Endothelial cell (in vitro differentiated cells): Measurements from ENCODE around the gene LYSMD3. TPM values are rescaled to one million over a fixed set of nuclear protein-coding genes. Genes with fewer than 3 reads are reported as not detected.

ENCODE experiments used
- DNase-seq: peaks from one replicate; pipeline ENCODE4 v3.0.0; 2021; ENCODE audit warnings: low spot score
- H3K27ac Mint-ChIP-seq: one replicate; pipeline ENCODE4 v1.8.0; 2021; ENCODE audit warnings: mixed read lengths, inconsistent platforms; ENCODE audit not compliant: unreplicated experiment
- H3K27me3 Mint-ChIP-seq: one replicate; pipeline ENCODE4 v1.8.0; 2021; ENCODE audit warnings: mild to moderate bottlenecking, moderate library complexity, mixed read lengths, inconsistent platforms; ENCODE audit not compliant: unreplicated experiment
- H3K36me3 Mint-ChIP-seq: one replicate; pipeline ENCODE4 v1.8.0; 2021; ENCODE audit warnings: mild to moderate bottlenecking, low read depth, mixed read lengths, inconsistent platforms; ENCODE audit not compliant: unreplicated experiment
- H3K4me1 Mint-ChIP-seq: one replicate; pipeline ENCODE4 v1.8.0; 2021; ENCODE audit warnings: mild to moderate bottlenecking, mixed read lengths, inconsistent platforms; ENCODE audit not compliant: unreplicated experiment
- H3K4me3 Mint-ChIP-seq: one replicate; pipeline ENCODE4 v1.8.0; 2021; ENCODE audit warnings: mild to moderate bottlenecking, mixed read lengths, inconsistent platforms; ENCODE audit not compliant: unreplicated experiment
- H3K9me3 Mint-ChIP-seq: one replicate; pipeline ENCODE4 v1.8.0; 2021; ENCODE audit warnings: mixed read lengths, inconsistent platforms; ENCODE audit not compliant: unreplicated experiment
- total RNA-seq: library from RNA; stranded (reverse); fragmentation: NEBNext Ultra II Directional; extraction: Animal tissue kit (Norgen Biotek cat#: 25700); gene quantifications from one replicate; pipeline ENCODE4 v1.2.1, GENCODE V29; 2021; ENCODE audit not compliant: unreplicated experiment
- TF ChIP-seq, protein P1 (sequence below): fragments of 200-600 bp; sonication (generic); IDR thresholded peaks from one replicate; pipeline ENCODE4 v1.5.0; 2021; ENCODE audit warnings: antibody characterized with exemption; ENCODE audit not compliant: unreplicated experiment

The LYSMD3 gene
- total RNA-seq, 1 donor from 2014 or later: 15.6 TPM

DNA sequence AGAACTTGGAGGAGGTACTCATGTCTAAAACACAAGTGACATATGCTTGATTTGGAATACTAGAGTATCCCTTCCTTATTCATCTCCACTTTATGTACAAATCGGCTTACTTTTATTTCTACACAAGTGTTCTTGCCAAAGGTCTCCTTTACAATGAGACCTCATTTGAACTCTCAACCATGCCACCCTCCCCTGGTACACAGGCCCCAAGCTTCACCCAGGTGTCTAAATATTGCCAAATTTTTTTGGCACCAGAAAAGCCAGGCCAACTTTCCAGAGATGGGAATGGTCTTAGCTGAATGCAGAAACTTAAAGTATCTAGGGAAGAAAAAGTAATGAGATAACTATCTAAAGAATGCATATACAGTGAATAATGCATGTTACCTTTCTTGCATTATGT, 18.9 kb downstream of the LYSMD3 start:
- no peak overlapping the region for H3K4me3 Mint-ChIP-seq
- H3K36me3 Mint-ChIP-seq: no peaks in the 10 kb centered on the region

DNA sequence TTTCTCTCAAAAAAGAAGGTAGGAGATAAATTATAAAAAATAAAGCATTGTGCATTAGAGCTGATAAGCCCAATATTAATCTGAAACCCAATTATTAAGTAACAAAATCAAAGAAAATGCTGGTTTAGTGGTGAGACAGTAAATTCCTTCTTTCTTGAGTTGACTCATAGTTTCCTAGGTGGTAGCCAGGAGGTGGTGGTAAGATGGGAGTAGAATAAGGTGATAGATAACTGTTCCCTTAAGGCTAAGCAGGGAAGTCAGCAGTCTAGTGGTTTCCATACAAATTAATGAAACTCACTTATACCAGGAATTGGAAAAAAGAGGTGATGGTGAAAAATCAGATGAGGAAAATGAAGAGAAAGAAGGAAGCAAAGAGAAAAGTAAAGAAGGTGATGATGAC, 23.2 kb downstream of the LYSMD3 start:
- DNase-seq: no peak
- Mint-ChIP-seq H3K27me3 (peaks cover 3% of the 10 kb centered on the region), H3K27ac (no peak overlapping the region), H3K4me3 (no peak overlapping the region), H3K4me1 (peaks cover 18% of the 10 kb centered on the region), H3K36me3 (no peaks in the 10 kb centered on the region), H3K9me3 (no peaks in the 10 kb centered on the region)
- TF ChIP-seq, protein P1, sequence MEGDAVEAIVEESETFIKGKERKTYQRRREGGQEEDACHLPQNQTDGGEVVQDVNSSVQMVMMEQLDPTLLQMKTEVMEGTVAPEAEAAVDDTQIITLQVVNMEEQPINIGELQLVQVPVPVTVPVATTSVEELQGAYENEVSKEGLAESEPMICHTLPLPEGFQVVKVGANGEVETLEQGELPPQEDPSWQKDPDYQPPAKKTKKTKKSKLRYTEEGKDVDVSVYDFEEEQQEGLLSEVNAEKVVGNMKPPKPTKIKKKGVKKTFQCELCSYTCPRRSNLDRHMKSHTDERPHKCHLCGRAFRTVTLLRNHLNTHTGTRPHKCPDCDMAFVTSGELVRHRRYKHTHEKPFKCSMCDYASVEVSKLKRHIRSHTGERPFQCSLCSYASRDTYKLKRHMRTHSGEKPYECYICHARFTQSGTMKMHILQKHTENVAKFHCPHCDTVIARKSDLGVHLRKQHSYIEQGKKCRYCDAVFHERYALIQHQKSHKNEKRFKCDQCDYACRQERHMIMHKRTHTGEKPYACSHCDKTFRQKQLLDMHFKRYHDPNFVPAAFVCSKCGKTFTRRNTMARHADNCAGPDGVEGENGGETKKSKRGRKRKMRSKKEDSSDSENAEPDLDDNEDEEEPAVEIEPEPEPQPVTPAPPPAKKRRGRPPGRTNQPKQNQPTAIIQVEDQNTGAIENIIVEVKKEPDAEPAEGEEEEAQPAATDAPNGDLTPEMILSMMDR: no peak

More for the DNA sequence above, 18.9 kb downstream of the LYSMD3 start:
- TF ChIP-seq, protein P1: no peak
- DNase-seq: no peak
- Mint-ChIP-seq H3K4me1 (peaks cover 18% of the 10 kb centered on the region), H3K9me3 (no peaks in the 10 kb centered on the region), H3K27ac (no peak overlapping the region), H3K27me3 (peaks cover 3% of the 10 kb centered on the region)

DNA sequence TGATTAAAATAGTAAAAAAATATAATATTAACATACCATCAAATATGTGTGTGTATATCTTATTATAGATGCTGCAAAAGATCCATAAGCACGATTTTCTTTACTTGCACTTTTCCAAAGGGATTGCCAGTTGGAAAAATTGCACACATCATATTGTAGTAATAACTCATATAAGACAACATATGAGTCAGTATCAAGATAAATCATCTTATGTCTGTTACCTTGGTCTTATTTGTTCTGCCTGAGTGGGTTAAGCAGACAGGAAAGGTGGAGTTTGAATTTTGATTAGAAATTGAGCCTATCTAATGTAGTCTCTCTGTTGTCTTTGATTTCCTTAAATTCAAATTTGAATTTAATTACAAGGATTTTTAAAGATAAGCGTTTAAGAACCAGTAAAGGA, 24.6 kb downstream of the LYSMD3 start:
- Mint-ChIP-seq H3K36me3 (no peaks in the 10 kb centered on the region), H3K27me3 (peaks cover 3% of the 10 kb centered on the region), H3K4me1 (peaks cover 17% of the 10 kb centered on the region), H3K9me3 (no peaks in the 10 kb centered on the region), H3K4me3 (no peak overlapping the region), H3K27ac (no peak overlapping the region)
- DNase-seq: no peak
- TF ChIP-seq, protein P1: no peak

DNA sequence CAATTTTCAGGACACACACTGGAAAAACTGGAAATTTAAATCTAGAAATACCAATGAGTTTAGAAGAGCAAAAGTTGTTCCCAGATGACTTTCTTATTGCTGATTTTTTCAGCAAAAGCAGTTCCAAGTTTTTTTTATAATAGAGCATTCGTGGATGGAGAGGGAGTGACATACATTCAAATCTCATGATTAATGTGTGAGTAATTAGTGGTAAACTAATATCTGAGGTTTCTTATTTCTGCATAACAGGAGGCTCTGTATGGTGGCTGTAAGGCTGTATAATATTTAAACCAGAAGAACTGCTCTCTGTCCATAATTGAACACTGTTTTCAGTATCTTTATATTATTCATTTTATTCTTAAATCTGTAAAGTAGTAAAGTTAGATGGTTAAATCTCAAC, 25.8 kb downstream of the LYSMD3 start:
- no peak for DNase-seq
- Mint-ChIP-seq H3K27ac (no peak overlapping the region), H3K36me3 (no peaks in the 10 kb centered on the region), H3K4me1 (peaks cover 9% of the 10 kb centered on the region), H3K4me3 (no peak overlapping the region), H3K9me3 (no peaks in the 10 kb centered on the region), H3K27me3 (peaks cover 2% of the 10 kb centered on the region)
- TF ChIP-seq, protein P1: no peak

DNA sequence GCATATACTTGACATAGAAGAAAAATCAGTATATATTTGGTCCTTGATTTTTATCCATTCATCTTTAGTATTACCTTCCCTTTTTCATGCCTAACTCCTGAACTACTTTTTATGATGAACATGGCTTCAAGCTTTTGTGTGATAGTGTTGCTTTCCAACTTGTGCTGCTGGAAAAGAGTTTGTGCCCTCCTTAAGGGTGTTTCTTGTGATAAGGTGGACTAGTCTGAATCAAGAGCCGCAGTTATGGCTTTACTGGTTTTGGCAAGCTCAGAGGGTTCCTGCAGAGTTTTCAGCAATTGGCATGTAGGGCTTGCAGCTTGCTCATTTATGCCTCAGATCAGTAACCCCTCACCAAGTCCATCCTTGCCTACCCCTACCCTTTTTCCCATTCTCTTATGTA, 34.2 kb downstream of the LYSMD3 start:
- H3K9me3 Mint-ChIP-seq: no peaks in the 10 kb centered on the region
- H3K4me1 Mint-ChIP-seq: no peaks in the 10 kb centered on the region

More for the DNA sequence above, 34.2 kb downstream of the LYSMD3 start:
- Mint-ChIP-seq H3K36me3 (no peaks in the 10 kb centered on the region), H3K4me3 (no peak overlapping the region), H3K27me3 (no peaks in the 10 kb centered on the region), H3K27ac (no peak overlapping the region)
- TF ChIP-seq, protein P1: no peak
- DNase-seq: no peak
